Omental fat pad (tissue), 4 donors: ENCODE data around the gene TMEM63C. TPM values are rescaled to one million over a fixed set of nuclear protein-coding genes. Genes with fewer than 3 reads are reported as not detected.

Experiments
- ATAC-seq: fragments of 150-250 bp; one replicate; pipeline ENCODE4 v1.9.1; 2016; ENCODE audit warnings: mild to moderate bottlenecking, moderate library complexity; ENCODE audit not compliant: low FRiP score
- DNase-seq: peaks from one replicate; pipeline ENCODE4 v3.0.0-alpha.2; 2019; ENCODE audit warnings: low spot score
- CTCF ChIP-seq, 3 donors: fragments of 450-650 bp; IDR thresholded peaks; one replicate each; pipeline ENCODE4 v1.5.1; 2016 to 2017; ENCODE audit warnings: antibody characterized with exemption in 3 of 3, mild to moderate bottlenecking in 3 of 3, moderate library complexity in 2 of 3
- small RNA-seq: library from RNA; depleted of rRNA; stranded (forward); fragments of <200 nt; gene quantifications from one replicate; pipeline ENCODE3, GENCODE V24; 2016
- total RNA-seq, 4 donors: library from RNA; depleted of rRNA; stranded (reverse); fragments of >200 nt; gene quantifications; one replicate each; pipeline ENCODE4 v1.1.0, GENCODE V29; 2016

The TMEM63C gene
- total RNA-seq, 4 donors from 2014 or later, result 0.13 TPM; not detected in 3

- no peak for TF ChIP-seq CTCF (IDR thresholded peaks at IDR 0.05)
- no peak for ATAC-seq
- no peak for DNase-seq
Measured at GRCh38 chr14:77306851-77307496, 125.4 kb downstream of the TMEM63C start.

Small RNA genes within 50 kb of the gene (small RNA-seq; reads per million reads assigned to genes)
- gene MIR1260A (not detected), gene RF00421 (not detected)

Other genes starting within 250 kb of the TMEM63C start
- 10 to 100 TPM; 31.1 to 70.0 (median 34.4) TPM for gene IRF2BPL, start 153.1 kb upstream of the TMEM63C start, total RNA-seq
- gene CIPC, start 83.5 kb upstream of the TMEM63C start, total RNA-seq, result 10 to 100 TPM; 34.2 to 47.3 (median 40.3) TPM
- gene ZDHHC22, start 40.0 kb upstream of the TMEM63C start, total RNA-seq, result not detected
- not detected for gene NGB, start 89.4 kb downstream of the TMEM63C start, total RNA-seq
- 10 to 100 TPM; 14.3 to 23.3 (median 18.8) TPM for gene POMT2, start 139.1 kb downstream of the TMEM63C start, total RNA-seq
- gene GSTZ1, start 139.2 kb downstream of the TMEM63C start, total RNA-seq, result 10 to 100 TPM; 18.9 to 34.2 (median 27.6) TPM
- 10 to 100 TPM; 10.1 to 15.8 (median 12.3) TPM for gene TMED8, start 195.3 kb downstream of the TMEM63C start, total RNA-seq
- gene SAMD15, start 195.6 kb downstream of the TMEM63C start, total RNA-seq, result 1 to 10 TPM in 1 of 4 donors, under 1 TPM in 2, not detected in 1; 0.25 to 2.2 (median 0.84) TPM
- under 1 TPM in 2 of 4 donors, not detected in 2; 0.28 to 0.47 TPM for gene NOXRED1, start 241.7 kb downstream of the TMEM63C start, total RNA-seq